ENCODE data around the gene CDC37. TPM values are rescaled to one million over a fixed set of nuclear protein-coding genes. Genes with fewer than 3 reads are reported as not detected.
A peak's percentile ranks its signal among the peaks of the same experiment; 100 is the strongest.
"Not testable (repeated sequence)": the region's sequence is repeated elsewhere in the genome, so short reads cannot be mapped to it uniquely, and the experiment has no call there.

Gene CDC37
- polyA plus RNA-seq, 1 donor from 2014 or later: 78.8 TPM

GRCh38 chr19:10366950-10367512 is 36.3 kb downstream of the CDC37 start:
- not testable (repeated sequence) for H3K36me3 Mint-ChIP-seq, H3K9me3 Mint-ChIP-seq, H3K4me1 Mint-ChIP-seq, H3K4me3 Mint-ChIP-seq, H3K27ac Mint-ChIP-seq, H3K27me3 Mint-ChIP-seq

DNA sequence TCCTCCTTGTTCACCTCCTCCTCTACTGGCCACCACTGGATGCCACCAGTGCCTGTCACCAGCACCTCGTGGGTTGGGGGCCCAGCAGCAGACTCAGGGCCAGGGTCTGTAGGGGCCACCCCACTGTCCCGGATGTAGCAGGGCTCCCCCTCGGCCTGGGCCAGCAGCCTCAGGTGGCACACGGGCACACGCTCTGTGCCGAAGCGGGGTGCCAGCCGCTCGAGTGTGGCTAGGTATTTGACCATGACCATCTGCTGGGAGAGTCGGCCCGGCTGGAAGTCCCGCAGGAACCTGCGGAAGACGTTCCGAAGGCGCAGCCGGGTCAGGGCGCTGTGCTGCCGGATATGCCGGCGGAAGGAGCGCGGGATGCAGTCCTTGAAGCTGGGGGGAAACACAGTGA is 37.8 kb downstream of the CDC37 start:
- Mint-ChIP-seq H3K36me3 (peaks cover 3% of the 10 kb centered on the region), H3K4me1 (no peaks in the 10 kb centered on the region), H3K27ac (no peak overlapping the region), H3K4me3 (no peak overlapping the region), H3K9me3 (no peaks in the 10 kb centered on the region), H3K27me3 (no peaks in the 10 kb centered on the region)

- Mint-ChIP-seq H3K27me3 (no peaks in the 10 kb centered on the region), H3K27ac (no peak overlapping the region), H3K36me3 (peaks cover 3% of the 10 kb centered on the region), H3K4me3 (no peak overlapping the region), H3K4me1 (no peaks in the 10 kb centered on the region), H3K9me3 (no peaks in the 10 kb centered on the region)
These were observed 38.7 kb downstream of the CDC37 start for GRCh38 chr19:10364644-10365043.

- Mint-ChIP-seq H3K4me1 (peaks cover 0 to 1% (median 0%) of the 10 kb centered on the region in 3 donors), H3K27me3 (no peaks in the 10 kb centered on the region), H3K4me3 (no peak overlapping the region), H3K36me3 (peaks cover 4% of the 10 kb centered on the region), H3K9me3 (no peaks in the 10 kb centered on the region), H3K27ac (no peak overlapping the region)
These were observed 39.5 kb downstream of the CDC37 start for GRCh38 chr19:10363789-10364281.

DNA sequence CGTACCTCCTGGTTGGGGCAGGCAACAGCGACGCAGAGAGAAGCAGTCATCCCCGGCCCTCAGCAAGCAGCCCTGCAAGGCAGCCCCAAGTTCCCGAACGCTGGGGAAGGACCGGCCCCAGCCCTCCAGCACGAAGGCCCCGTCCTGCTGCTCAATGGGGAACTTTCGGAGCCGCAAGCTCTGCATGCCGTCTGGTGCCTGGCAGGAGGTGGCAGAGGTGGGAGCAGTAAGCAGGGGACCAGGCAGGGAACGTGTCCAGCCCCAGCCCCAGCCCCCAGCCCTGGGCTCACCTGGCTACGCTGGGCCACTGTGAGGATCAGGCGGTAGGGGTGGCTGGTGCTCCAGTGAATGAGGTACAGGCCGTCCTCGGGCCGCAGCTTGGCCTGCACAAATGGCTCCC is 41.1 kb downstream of the CDC37 start:
- Mint-ChIP-seq H3K9me3 (no peaks in the 10 kb centered on the region), H3K4me3 (no peak overlapping the region), H3K4me1 (peaks cover 0 to 1% (median 0%) of the 10 kb centered on the region in 3 donors), H3K27ac (no peak overlapping the region), H3K27me3 (no peaks in the 10 kb centered on the region), H3K36me3 (peaks cover 3% of the 10 kb centered on the region)

- no peaks in the 10 kb centered on the region for H3K9me3 Mint-ChIP-seq
- H3K27ac Mint-ChIP-seq: no peak overlapping the region
- no peaks in the 10 kb centered on the region for H3K27me3 Mint-ChIP-seq
- H3K36me3 Mint-ChIP-seq: peaks cover 3% of the 10 kb centered on the region
- no peak overlapping the region for H3K4me3 Mint-ChIP-seq
- H3K4me1 Mint-ChIP-seq: peaks cover 0 to 1% (median 0%) of the 10 kb centered on the region in 3 donors
These were observed 41.8 kb downstream of the CDC37 start for GRCh38 chr19:10361569-10362011.

DNA sequence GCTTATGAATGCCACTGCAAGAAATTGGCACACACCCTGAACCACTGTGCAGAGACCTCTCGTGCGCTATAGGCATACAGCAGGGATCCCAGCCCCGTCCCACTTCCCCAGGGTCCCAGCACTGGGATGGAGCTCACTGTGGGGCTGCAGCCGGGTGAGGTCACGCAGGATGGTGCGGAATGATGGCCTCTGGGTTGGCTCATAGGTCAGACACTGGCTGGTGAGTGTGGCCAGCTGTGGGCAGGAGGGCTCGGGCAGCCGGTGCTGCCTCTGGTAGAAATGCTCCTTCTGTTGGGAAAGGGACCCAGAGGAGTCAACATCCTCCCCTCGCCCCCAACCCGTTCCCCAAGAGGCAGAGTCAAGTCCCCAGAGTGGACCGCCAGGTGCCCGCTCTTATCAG is 46.9 kb downstream of the CDC37 start:
- H3K27ac Mint-ChIP-seq: no peak overlapping the region
- H3K27me3 Mint-ChIP-seq: no peaks in the 10 kb centered on the region
- H3K9me3 Mint-ChIP-seq: no peaks in the 10 kb centered on the region
- H3K4me3 Mint-ChIP-seq: no peak overlapping the region
- peaks cover 5% of the 10 kb centered on the region for H3K36me3 Mint-ChIP-seq
- peaks cover 0 to 1% (median 0%) of the 10 kb centered on the region in 3 donors for H3K4me1 Mint-ChIP-seq

- Mint-ChIP-seq H3K36me3 (peaks cover 3% of the 10 kb centered on the region), H3K9me3 (no peaks in the 10 kb centered on the region), H3K27ac (no peak overlapping the region), H3K27me3 (no peaks in the 10 kb centered on the region), H3K4me1 (no peaks in the 10 kb centered on the region), H3K4me3 (no peak overlapping the region)
These were observed 49.5 kb downstream of the CDC37 start for GRCh38 chr19:10353793-10354391.

DNA sequence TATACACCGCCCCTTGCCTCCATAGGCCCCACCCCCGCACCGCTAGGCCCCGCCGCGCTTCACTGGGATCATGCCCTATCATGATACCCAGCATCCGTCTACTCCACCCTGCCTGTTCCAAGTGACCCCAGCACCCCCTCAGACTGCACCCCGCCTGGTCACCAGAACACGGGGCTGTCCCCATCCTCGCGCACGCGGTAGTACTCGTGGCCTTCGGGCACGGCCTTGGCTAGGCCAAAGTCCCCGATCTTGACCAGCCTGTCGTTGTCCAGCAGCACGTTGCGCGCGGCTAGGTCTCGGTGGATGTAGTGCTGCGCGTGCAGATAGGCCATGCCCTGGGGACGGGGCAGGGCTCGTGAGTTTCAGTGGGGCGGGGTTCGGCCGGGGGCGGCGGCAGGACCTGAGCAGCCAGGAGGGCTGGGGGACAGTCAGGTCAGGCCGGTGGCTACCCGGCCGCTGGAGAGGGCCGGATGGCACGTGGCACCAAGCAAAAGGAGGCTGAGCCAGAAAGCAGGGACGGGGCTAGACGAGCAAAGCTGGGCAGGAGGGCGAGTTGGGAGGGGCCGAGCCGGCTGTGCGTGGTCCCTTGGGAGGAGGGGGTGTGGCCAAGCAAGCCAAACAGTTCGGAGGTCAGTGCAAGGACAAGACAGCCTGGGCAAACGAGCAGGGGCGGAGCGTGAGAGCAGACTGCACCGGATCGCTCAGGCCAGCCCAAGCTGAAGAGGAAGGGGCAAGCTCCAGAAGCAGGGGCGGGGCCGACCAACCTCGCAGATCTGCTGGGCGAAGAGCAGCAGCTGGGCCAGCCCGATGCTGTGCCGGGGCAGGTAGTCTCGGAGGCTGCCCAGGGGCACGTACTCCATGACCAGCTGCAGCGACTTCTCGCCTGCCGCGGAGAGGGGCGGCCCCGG is 50.3 kb downstream of the CDC37 start:
- H3K27me3 Mint-ChIP-seq: no peaks in the 10 kb centered on the region
- peak overlapping the region in 1 of 3 donors; percentile 39 for H3K27ac Mint-ChIP-seq
- peaks cover 3% of the 10 kb centered on the region for H3K36me3 Mint-ChIP-seq
- H3K4me3 Mint-ChIP-seq: peak overlapping the region in 1 of 4 donors; percentile 58
- H3K9me3 Mint-ChIP-seq: no peaks in the 10 kb centered on the region
- no peaks in the 10 kb centered on the region for H3K4me1 Mint-ChIP-seq

- Mint-ChIP-seq H3K36me3 (no peaks in the 10 kb centered on the region), H3K27me3 (no peaks in the 10 kb centered on the region), H3K27ac (no peak overlapping the region)
These were observed 56.8 kb downstream of the CDC37 start for GRCh38 chr19:10346509-10346908.

DNA sequence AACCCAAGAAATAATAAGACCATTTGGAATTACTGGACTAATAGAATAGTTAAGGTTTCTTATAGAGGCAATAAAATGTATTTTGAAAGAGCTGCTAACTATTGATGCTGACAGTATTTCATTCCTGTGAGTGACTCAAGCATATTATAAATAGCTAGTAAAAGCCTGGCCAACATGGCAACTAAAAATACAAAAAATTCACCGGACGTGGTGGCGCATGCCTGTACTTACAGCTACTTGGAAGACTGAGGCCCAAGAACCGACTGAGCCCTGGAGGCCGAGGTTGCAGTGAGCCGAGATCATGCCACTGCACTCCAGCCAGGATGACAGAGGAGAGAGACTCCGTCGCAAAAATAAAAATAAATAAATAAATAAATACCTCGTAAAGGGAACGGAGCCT is 58.6 kb downstream of the CDC37 start:
- no peak overlapping the region for H3K27ac Mint-ChIP-seq
- H3K36me3 Mint-ChIP-seq: no peaks in the 10 kb centered on the region
- peaks cover under 1 to 5% (median 4%) of the 10 kb centered on the region in 3 donors for H3K4me1 Mint-ChIP-seq
- no peaks in the 10 kb centered on the region for H3K27me3 Mint-ChIP-seq
- no peak overlapping the region for H3K4me3 Mint-ChIP-seq
- H3K9me3 Mint-ChIP-seq: peaks cover 0 to 1% (median 0%) of the 10 kb centered on the region in 3 donors

More at GRCh38 chr19:10346509-10346908, 56.8 kb downstream of the CDC37 start:
- Mint-ChIP-seq H3K4me3 (no peak overlapping the region), H3K9me3 (peaks cover 0 to 1% (median 0%) of the 10 kb centered on the region in 3 donors), H3K4me1 (no peaks in the 10 kb centered on the region)

- no peak overlapping the region for H3K4me3 Mint-ChIP-seq
- H3K9me3 Mint-ChIP-seq: peaks cover 0 to 1% (median 0%) of the 10 kb centered on the region in 3 donors
These were observed 59.8 kb downstream of the CDC37 start for GRCh38 chr19:10343495-10343894.

More at GRCh38 chr19:10343495-10343894, 59.8 kb downstream of the CDC37 start:
- Mint-ChIP-seq H3K4me1 (peaks cover 11 to 15% (median 14%) of the 10 kb centered on the region in 3 donors), H3K27me3 (no peaks in the 10 kb centered on the region), H3K27ac (no peak overlapping the region), H3K36me3 (no peaks in the 10 kb centered on the region)
